ENCODE data around the gene TSC2. TPM values are rescaled to one million over a fixed set of nuclear protein-coding genes. Genes with fewer than 3 reads are reported as not detected.

TSC2 gene
- total and polyA plus RNA-seq, 9 of the 15 experiments (the other 6 are each of a cell fraction or from before 2014, with no cell fraction given): 1.3 to 68.1 (median 16.6) TPM

- TF ChIP-seq MBD2 (IDR thresholded peaks at IDR 0.05; ENCODE audit: borderline replicate concordance, low read depth) (peak; percentile 3; the same call in 1 of the 2 replicates), KAT7 (CRISPR knock-in tag; IDR thresholded peaks at IDR 0.05; ENCODE audit: borderline replicate concordance) (no peak), FOXK1 (CRISPR knock-in tag; IDR thresholded peaks at IDR 0.05; ENCODE audit: borderline replicate concordance) (0 out of 2 replicates have a peak, but pooled peaks have one; percentile 20), SP2 (IDR thresholded peaks at IDR 0.05; ENCODE audit: extremely low read depth, low read depth, low read length, poor library complexity, severe bottlenecking) (no peak), STAG1 (CRISPR knock-in tag; IDR thresholded peaks at IDR 0.05; ENCODE audit: borderline replicate concordance) (peak; percentile 77; the same call in 1 of the 2 replicates), ZBTB8A (IDR thresholded peaks at IDR 0.05; ENCODE audit: partially characterized antibody) (no peak), NR0B1 (IDR thresholded peaks at IDR 0.05; ENCODE audit: partially characterized antibody) (no peak), KDM5B (IDR thresholded peaks at IDR 0.05; ENCODE audit: insufficient replicate concordance, low read depth, low read length) (peak; percentile 34), CCAR2 (IDR thresholded peaks at IDR 0.05; ENCODE audit: low read depth, low read length) (no peak), ZFX (CRISPR knock-in tag; IDR thresholded peaks at IDR 0.05) (peak; percentile 79), GABPB1 (CRISPR knock-in tag; IDR thresholded peaks at IDR 0.05) (peak; percentile 71; the same call in 1 of the 2 replicates), NFIX (CRISPR knock-in tag; IDR thresholded peaks at IDR 0.05; ENCODE audit: low read depth) (no peak), XRCC3 (IDR thresholded peaks at IDR 0.05) (no peak), HMG20B (CRISPR knock-in tag; IDR thresholded peaks at IDR 0.05) (no peak), HBP1 (CRISPR knock-in tag; IDR thresholded peaks at IDR 0.05) (no peak), JUN (IDR thresholded peaks at IDR 0.05; ENCODE audit: borderline replicate concordance, low read depth, low read length) (0 out of 2 replicates have a peak, but pooled peaks have one; percentile 12), JUN (CRISPR knock-in tag; IDR thresholded peaks at IDR 0.05; ENCODE audit: borderline replicate concordance) (no peak), TBP (optimal IDR thresholded peaks at IDR 0.05; ENCODE audit: low read depth, low read length) (peak; percentile 37), TEAD1 (CRISPR knock-in tag; IDR thresholded peaks at IDR 0.05) (peak in 1 of 2 experiments; percentile 81; a peak in 1 of 4 replicates), CREM (IDR thresholded peaks at IDR 0.05; ENCODE audit: low read depth) (peak; percentile 72), E2F1 (CRISPR knock-in tag; IDR thresholded peaks at IDR 0.05) (peak; percentile 69), BDP1 (IDR thresholded peaks at IDR 0.05; ENCODE audit: insufficient read depth, insufficient read length) (no peak)
Measured at GRCh38 chr16:2023092-2024031, 24.4 kb upstream of the TSC2 start (continued).

All from K562 (cell line).